Hematopoietic multipotent progenitor cell treated with erythropoietin and hydrocortisone succinate and interleukin-3 and kit ligand, for 17 days (in vitro differentiated cells): Measurements from ENCODE around the gene ADARB2.
"Not testable (repeated sequence)": the region's sequence is repeated elsewhere in the genome, so short reads cannot be mapped to it uniquely, and the experiment has no call there.

Experiments used
- DNase-seq: peaks from one replicate; pipeline ENCODE4 v3.0.0-alpha.2; 2015; ENCODE audit warnings: low spot score

ADARB2 gene

GRCh38 chr10:1546431-1547110 is 190.8 kb downstream of the ADARB2 start:
- no peak for DNase-seq

- DNase-seq: no peak
Observed at GRCh38 chr10:1545524-1545923, 191.8 kb downstream of the ADARB2 start.

DNA sequence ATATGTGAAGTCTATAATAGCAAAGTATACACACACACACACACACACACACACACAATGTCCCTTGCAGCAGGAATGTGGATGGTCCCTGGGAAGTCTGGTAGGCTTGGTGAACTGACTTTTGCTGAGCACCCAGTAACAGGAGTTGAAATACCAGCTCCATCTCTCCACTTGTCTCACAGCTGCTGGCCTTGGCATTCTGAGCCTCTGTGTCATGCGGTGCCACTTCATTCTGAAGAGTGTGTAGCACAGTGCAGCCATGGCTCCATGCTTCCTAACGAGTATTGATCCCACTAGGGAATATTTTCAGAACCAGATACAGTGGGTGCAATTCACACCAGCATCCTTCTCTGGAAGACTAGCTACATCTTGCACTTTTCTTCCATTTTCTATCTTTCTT is 192.4 kb downstream of the ADARB2 start:
- DNase-seq: no peak

DNA sequence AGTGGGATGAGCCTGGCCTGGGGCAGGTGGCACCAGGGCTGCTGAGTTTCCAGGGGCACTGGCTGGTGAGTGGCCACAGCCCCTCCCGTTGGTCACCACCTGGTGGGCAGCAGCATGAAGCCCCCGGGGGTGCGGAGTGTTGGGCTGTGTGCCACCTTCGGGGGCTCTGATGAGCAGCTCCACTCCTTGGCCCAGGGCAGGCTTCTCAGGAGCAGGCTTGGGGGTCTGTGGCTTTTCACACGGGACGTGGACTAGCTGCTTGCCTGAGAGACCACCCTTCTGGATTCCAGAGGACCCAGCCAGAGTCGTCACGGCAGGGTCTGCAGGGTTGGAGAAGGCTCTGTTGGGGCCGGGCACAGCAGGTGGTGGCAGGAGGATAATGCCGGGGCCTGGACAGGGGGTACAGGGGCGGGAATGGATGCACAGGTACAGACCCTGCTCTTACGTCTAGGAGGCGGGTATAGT is 193.1 kb downstream of the ADARB2 start:
- no peak for DNase-seq

GRCh38 chr10:1543596-1543995 is 193.7 kb downstream of the ADARB2 start:
- DNase-seq: no peak

- no peak for DNase-seq
Observed at GRCh38 chr10:1542941-1543340, 194.4 kb downstream of the ADARB2 start.

GRCh38 chr10:1540144-1540543 is 197.2 kb downstream of the ADARB2 start:
- DNase-seq: no peak

DNA sequence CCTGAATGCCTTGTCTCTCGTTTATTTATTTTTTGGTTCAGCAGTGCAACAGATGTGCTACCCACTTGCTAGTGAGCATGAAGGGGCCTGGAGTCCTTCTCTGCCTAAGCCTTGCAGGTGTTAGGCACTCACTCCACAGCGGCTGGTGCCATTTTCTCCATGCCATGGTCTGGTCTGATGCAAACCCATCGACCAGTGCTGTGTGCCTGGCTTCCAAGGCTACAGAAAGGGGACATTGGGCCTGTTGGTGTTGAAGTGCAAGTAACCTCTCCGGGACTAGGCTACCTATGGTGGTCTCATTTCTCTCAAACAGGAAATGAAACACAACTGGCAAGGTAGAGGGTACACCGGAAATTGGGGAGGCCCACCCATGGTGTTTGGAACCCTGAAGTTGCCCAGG is 198.1 kb downstream of the ADARB2 start:
- DNase-seq: no peak

- no peak for DNase-seq
Observed at GRCh38 chr10:1538531-1539061, 198.7 kb downstream of the ADARB2 start.

- no peak for DNase-seq
Observed at GRCh38 chr10:1538121-1538520, 199.2 kb downstream of the ADARB2 start.

- DNase-seq: not testable (repeated sequence)
Observed at GRCh38 chr10:1537449-1537848, 199.9 kb downstream of the ADARB2 start.

DNA sequence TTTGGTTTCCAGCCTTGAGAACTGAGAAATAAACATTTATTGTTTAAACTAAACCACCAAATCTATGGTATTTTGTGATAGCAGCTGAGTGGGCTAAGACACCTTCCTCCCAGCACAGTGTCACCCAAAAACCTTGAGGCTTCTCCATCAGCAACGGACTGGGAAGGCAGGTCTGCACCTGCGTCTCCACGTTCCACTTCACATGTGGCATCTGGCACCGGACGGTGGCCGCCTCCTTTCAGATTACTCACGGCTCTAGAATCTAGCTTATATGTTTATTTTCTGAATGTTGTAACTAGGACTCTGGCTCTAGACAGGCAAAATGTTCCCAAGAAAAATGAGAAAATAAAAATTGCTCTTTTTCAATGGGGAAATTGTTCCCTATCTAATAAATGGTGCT is 201.0 kb downstream of the ADARB2 start:
- DNase-seq: no peak

DNA sequence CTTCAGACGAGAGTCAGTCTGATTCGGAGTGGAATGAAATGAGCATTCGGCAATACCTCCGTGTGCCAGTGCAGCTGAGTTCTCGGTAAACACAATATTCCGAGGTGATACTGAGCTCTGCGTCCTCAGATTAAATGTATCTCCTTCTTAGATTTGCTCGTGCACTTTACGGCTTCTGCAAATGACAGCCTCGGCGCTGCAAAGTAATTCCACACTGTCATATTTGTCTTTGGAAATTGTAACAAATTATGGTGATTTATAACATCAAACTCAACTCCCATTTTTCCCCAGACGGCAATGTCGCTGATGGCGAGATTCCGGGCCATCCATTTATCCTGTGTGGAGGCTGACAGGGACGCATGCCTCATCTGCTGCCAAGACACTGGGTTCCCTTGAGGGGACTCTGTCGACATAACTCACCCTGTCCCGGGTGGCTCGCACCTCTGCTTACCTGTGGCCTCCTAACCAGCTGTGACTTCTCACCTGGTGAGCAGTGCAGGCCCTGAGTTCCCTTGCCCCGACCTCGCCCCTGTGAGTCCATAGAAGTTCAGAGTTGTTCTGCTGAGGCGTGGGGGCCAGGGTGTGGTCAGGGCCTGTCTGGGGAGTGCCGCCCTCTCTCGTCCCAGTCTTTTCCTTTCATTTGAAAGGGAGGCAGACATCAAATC is 201.9 kb downstream of the ADARB2 start:
- DNase-seq: no peak

DNA sequence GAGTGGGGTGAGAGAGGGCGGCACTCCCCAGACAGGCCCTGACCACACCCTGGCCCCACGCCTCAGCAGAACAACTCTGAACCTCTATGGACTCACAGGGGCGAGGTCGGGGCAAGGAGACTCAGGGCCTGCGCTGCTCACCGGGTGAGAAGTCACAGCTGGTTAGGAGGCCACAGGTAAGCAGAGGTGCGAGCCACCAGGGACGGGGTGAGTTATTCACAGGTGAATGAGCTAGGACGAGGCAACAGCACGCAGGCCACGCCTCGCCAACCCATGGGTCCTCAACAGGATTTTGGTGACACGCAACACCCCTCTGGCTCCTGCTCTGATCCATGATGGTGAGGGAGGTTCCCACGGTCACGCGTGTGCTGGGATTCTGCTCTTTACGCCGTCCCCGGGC is 202.5 kb downstream of the ADARB2 start:
- no peak for DNase-seq

- DNase-seq: no peak
Observed at GRCh38 chr10:1532636-1533035, 204.7 kb downstream of the ADARB2 start.

DNA sequence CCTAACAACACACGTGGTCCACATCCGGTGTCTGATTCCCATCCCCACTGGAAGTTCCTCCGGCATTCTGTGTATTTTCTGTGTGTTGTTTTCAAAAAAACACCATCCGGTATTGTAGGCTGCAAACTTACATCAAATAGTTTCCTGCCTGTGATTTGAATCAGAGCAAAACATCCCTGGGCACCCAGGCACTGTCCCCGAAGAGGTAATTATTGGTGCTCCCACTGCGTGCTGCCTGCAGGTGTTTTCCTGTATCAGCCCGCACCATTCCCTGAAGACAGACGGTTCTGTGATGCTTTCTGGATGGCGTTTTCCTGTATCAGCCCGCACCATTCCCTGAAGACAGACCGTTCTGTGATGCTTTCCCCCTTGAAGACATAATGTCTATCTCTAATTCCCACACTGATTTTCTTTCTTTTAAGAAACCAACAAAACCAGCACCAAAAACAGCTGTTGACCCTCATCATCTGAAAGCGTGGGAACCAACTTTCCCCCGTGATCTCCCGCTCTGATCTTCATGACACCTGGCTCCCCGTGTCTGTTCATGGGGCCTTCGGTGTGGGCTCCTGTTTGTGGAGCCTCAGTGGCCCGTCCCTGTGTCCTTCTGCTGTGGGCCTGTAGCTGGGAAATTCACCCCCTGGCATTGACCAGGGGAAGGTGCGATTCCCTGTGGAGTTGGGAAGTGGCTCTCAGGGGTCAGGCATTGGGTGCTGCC is 205.3 kb downstream of the ADARB2 start:
- DNase-seq: no peak

GRCh38 chr10:1530871-1531517 is 206.3 kb downstream of the ADARB2 start:
- no peak for DNase-seq

DNA sequence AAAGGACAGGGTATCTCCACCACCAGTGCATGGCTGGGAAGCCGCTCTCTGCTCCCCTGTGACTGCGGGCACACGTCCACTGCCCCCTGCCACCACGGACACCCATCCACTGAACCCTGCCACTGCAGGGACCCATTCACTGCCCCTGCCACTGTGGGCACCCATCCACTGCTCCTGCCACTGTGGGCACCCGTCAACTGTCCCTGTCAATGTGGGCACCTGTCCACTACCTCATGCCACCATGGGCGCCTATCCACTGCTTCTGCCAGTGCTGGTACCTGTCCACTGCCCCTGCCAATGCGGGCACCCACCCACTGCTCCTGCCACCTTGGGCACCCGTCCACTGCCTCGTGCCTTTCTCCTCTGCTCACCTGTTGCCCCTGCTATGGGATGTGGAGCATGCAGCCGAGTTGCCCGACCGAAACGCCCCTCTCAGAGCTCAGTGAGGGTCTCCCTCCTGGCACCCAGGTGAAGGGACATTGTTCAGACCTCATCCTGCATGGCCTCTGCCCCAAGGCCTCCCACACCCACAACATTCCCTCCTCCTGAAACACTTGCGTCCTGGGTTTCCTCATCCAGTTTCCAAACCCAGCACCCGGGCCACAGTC is 207.4 kb downstream of the ADARB2 start:
- DNase-seq: no peak

DNA sequence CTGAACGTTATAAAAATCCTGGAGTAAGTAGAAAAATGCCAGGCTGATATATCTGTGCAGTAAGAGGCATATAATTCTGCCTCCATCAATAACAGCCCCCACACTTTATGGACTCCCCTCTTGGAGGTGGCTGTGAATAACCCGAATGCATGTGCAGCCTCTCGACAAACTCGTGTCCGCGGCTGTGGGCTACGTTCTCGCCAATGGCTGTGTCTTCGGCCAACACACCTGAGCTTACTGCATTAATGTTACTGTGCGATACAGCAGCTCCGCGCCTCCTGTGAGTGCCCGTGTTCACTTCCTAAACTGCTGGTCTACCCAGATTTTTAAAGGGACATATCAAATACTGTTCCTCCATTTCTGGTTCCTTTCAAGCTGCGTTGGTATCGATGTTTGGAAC is 209.4 kb downstream of the ADARB2 start:
- no peak for DNase-seq

GRCh38 chr10:1526436-1527055 is 210.8 kb downstream of the ADARB2 start:
- DNase-seq: no peak

DNA sequence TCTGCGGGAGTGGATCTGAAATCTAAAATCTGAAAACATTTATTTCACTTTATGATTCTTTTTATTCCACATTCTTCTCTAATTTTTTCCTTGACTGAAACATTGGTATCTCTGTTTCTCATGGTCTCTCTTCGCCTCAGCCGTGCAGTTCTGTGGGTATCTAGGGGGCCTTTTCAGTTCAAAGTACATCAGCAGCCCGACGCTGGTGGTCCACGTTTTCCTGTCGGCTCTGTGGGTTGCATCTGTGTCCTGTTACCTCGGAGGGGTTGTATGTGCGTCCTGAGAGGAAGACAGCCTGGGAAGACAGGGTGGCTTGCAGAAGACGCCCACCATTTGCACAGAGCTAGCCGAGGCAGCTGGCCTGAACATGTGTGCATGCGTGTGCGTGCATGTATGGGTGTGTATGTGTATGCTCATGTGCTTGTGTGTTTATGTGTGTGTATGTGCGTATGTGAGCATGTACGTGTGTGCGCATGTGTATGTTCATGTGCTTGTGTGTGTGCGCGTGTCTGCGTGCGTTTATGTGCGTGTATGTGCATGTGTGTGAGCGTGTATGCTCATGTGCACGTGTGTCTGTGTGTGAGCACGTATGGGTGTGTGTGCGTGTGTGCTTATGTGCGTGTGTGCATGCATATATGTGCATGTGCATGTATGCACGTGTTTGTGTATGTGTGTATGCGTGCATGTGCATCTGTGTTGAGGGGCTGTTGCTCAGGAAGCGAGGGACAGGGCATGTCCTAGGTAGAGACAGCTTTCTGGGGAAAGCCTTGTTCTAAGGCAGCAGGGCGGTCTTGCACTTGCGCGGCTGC is 211.8 kb downstream of the ADARB2 start:
- DNase-seq: no peak
